GM18861 (cell line): Measurements from ENCODE around the gene ZNF555.
"Not testable (repeated sequence)": the region's sequence is repeated elsewhere in the genome, so short reads cannot be mapped to it uniquely, and the experiment has no call there.

ENCODE experiments used
- ATAC-seq: cut with Tn5 transposase; IDR thresholded peaks from one replicate; pipeline ENCODE4 v1.9.1; 2021; ENCODE audit not compliant: unreplicated experiment

Gene ZNF555

GRCh38 chr19:2806736-2807378 is 34.4 kb upstream of the ZNF555 start:
- ATAC-seq = no peak

GRCh38 chr19:2807379-2808128 is 33.7 kb upstream of the ZNF555 start:
- ATAC-seq = no peak

- no peak for ATAC-seq
Measured at GRCh38 chr19:2808129-2808941, 32.9 kb upstream of the ZNF555 start.

- no peak for ATAC-seq
Measured at GRCh38 chr19:2809387-2810140, 31.7 kb upstream of the ZNF555 start.

- ATAC-seq = no peak
Measured at GRCh38 chr19:2810141-2811091, 30.9 kb upstream of the ZNF555 start.

GRCh38 chr19:2811221-2811722 is 30.0 kb upstream of the ZNF555 start:
- no peak for ATAC-seq

GRCh38 chr19:2811735-2812413 is 29.4 kb upstream of the ZNF555 start:
- ATAC-seq = no peak

- ATAC-seq = no peak
Measured at GRCh38 chr19:2812414-2813234, 28.7 kb upstream of the ZNF555 start.

GRCh38 chr19:2813235-2814160 is 27.8 kb upstream of the ZNF555 start:
- ATAC-seq = no peak

- ATAC-seq = no peak
Measured at GRCh38 chr19:2814426-2814825, 26.8 kb upstream of the ZNF555 start.

GRCh38 chr19:2815191-2815614 is 26.1 kb upstream of the ZNF555 start:
- ATAC-seq = no peak

GRCh38 chr19:2815923-2816322 is 25.4 kb upstream of the ZNF555 start:
- ATAC-seq = no peak

- no peak for ATAC-seq
Measured at GRCh38 chr19:2816641-2817040, 24.6 kb upstream of the ZNF555 start.

GRCh38 chr19:2817237-2817829 is 23.9 kb upstream of the ZNF555 start:
- not testable (repeated sequence) for ATAC-seq

- ATAC-seq = peak; percentile 93
Measured at GRCh38 chr19:2819540-2820111, 21.6 kb upstream of the ZNF555 start, which contains the start of gene ZNF554. ZNF554 (plus strand) TSS chr19:2819868; CDS start chr19:2820072, 204 bp downstream.

GRCh38 chr19:2820112-2820702 is 21.1 kb upstream of the ZNF555 start:
- no peak for ATAC-seq
